Effector memory CD8-positive, alpha-beta T cell (primary cell): Measurements from ENCODE around the gene PLVAP.

ENCODE experiments used
- ATAC-seq: fragments of 150-1000 bp; cut with Tn5 transposase; replicated peaks from 2 replicates; pipeline ENCODE4 v1.10.0; 2021; ENCODE audit warnings: mild to moderate bottlenecking, moderate library complexity
- DNase-seq, 3 experiments: peaks; one replicate each; pipeline ENCODE4 v3.0.0; 2021
- H3K27ac Mint-ChIP-seq, 2 donors: one replicate each; pipeline ENCODE4 v1.8.0; 2022; ENCODE audit warnings: mild to moderate bottlenecking in 2 of 2, mixed read lengths in 2 of 2, moderate library complexity in 2 of 2
- H3K27me3 Mint-ChIP-seq, 2 donors: one replicate each; pipeline ENCODE4 v1.8.0; 2022; ENCODE audit warnings: mixed read lengths in 2 of 2
- H3K36me3 Mint-ChIP-seq: one replicate; pipeline ENCODE4 v1.8.0; 2022; ENCODE audit warnings: mild to moderate bottlenecking, moderate library complexity, mixed read lengths; ENCODE audit not compliant: insufficient read depth
- H3K4me1 Mint-ChIP-seq, 2 donors: one replicate each; pipeline ENCODE4 v1.8.0; 2022; ENCODE audit warnings: low read depth in 2 of 2, mixed read lengths in 2 of 2
- H3K4me3 Mint-ChIP-seq, 2 donors: one replicate each; pipeline ENCODE4 v1.8.0; 2022; ENCODE audit warnings: mild to moderate bottlenecking in 2 of 2, mixed read lengths in 2 of 2, moderate library complexity in 2 of 2
- H3K9me3 Mint-ChIP-seq, 2 donors: one replicate each; pipeline ENCODE4 v1.8.0; 2022; ENCODE audit warnings: mixed read lengths in 2 of 2

PLVAP gene

DNA sequence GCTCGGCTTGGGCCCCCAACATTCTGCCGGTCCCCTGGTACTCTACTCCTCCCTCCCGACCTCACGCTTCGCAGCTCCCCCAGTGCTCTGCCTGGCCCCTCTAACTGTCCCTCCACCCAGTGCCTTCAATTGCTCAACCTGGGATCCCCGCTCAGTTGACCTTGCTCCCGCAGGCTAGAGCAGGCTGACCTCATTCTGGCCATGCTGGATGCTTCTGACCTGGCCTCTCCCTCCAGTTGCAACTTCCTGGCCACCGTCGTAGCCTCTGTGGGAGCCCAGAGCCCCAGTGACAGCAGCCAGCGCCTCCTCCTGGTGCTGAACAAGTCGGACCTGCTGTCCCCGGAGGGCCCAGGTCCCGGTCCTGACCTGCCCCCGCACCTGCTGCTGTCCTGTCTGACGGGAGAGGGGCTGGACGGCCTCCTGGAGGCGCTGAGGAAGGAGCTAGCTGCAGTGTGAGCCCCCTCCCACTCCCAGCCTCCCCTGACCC, 36.2 kb downstream of the PLVAP start:
- Mint-ChIP-seq H3K9me3 (no peaks in the 10 kb centered on the region), H3K27me3 (no peaks in the 10 kb centered on the region), H3K4me3 (peak overlapping the region in 1 of 2 donors; percentile 34), H3K27ac (no peak overlapping the region), H3K36me3 (peaks cover 11% of the 10 kb centered on the region), H3K4me1 (peaks cover 13 to 20% of the 10 kb centered on the region in 2 donors)
- no peak for DNase-seq
- no peak for ATAC-seq

DNA sequence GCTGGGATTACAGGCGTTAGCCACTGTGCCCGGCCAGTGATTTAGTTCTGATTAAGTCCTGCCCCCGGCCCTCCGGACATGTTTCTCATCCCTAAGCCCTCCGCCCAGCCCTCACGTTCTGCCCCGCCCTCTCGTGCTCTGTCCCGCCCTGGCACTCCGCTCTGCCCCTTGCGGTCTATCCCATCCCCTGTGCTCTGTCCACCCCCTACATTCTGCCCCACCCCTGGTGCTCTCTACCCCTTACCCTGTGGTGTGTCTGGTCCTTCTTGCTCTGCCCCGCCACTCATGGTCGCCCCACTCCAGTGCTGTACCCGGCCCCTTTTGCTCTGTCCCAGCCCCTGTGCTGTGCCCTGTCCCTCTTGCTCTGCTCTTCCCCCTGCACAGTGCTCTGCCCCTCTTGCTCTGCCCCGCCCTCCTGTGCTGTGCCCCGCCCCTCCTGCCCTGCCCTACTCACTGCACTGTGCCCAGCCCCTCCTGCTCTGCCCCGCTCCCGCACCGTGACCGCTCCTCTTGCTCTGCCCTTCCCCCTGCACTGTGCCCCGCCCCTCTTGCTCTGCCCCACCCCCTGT, 36.8 kb downstream of the PLVAP start:
- peaks cover 11% of the 10 kb centered on the region for H3K36me3 Mint-ChIP-seq

DNA sequence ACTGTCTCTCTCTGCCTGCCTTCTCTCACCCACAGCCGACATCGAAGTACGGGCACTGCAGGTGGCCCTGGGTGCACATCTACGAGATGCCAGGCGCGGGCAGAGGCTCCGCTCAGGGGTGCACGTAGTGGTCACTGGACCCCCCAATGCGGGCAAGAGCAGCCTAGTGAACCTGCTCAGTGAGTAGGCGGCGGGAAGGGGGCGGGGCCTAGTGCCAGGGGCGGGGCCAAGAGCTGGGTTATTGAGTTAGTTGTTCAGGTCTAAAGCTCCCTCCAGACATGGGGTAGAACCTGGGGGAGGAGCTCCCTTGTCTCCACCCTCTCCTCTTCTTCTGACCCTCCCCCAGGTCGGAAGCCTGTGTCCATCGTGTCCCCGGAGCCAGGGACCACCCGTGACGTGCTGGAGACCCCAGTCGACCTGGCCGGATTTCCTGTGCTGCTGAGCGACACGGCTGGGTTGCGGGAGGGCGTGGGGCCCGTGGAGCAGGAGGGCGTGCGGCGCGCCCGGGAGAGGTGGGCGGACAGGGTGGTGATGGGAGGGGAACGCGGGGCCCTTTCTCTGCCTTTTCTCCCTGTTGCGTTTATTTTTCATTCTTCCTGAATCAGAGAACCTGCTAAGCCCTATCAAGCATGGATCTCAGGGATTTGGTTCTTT, 37.9 kb downstream of the PLVAP start:
- peaks cover 21 to 25% of the 10 kb centered on the region in 2 donors for H3K4me1 Mint-ChIP-seq
- no peak overlapping the region for H3K27ac Mint-ChIP-seq
- no peaks in the 10 kb centered on the region for H3K27me3 Mint-ChIP-seq
- DNase-seq (no peak), ATAC-seq (no peak)
- H3K36me3 Mint-ChIP-seq = peaks cover 11% of the 10 kb centered on the region
- no peaks in the 10 kb centered on the region for H3K9me3 Mint-ChIP-seq
- H3K4me3 Mint-ChIP-seq = peak overlapping the region; percentile 48 to 97

More for the DNA sequence above, 36.8 kb downstream of the PLVAP start:
- H3K27ac Mint-ChIP-seq = no peak overlapping the region
- no peaks in the 10 kb centered on the region for H3K9me3 Mint-ChIP-seq
- H3K27me3 Mint-ChIP-seq = no peaks in the 10 kb centered on the region
- ATAC-seq = no peak
- H3K4me3 Mint-ChIP-seq = peak overlapping the region in 1 of 2 donors; percentile 34
- peaks cover 13 to 20% of the 10 kb centered on the region in 2 donors for H3K4me1 Mint-ChIP-seq
- DNase-seq = no peak

GRCh38 chr19:17338433-17339078, 38.6 kb downstream of the PLVAP start:
- Mint-ChIP-seq H3K4me3 (peak overlapping the region; percentile 90 to 97), H3K4me1 (peaks cover 24 to 30% of the 10 kb centered on the region in 2 donors), H3K36me3 (peaks cover 11% of the 10 kb centered on the region), H3K27ac (no peak overlapping the region), H3K27me3 (no peaks in the 10 kb centered on the region), H3K9me3 (no peaks in the 10 kb centered on the region)
- DNase-seq = no peak
- ATAC-seq = no peak

DNA sequence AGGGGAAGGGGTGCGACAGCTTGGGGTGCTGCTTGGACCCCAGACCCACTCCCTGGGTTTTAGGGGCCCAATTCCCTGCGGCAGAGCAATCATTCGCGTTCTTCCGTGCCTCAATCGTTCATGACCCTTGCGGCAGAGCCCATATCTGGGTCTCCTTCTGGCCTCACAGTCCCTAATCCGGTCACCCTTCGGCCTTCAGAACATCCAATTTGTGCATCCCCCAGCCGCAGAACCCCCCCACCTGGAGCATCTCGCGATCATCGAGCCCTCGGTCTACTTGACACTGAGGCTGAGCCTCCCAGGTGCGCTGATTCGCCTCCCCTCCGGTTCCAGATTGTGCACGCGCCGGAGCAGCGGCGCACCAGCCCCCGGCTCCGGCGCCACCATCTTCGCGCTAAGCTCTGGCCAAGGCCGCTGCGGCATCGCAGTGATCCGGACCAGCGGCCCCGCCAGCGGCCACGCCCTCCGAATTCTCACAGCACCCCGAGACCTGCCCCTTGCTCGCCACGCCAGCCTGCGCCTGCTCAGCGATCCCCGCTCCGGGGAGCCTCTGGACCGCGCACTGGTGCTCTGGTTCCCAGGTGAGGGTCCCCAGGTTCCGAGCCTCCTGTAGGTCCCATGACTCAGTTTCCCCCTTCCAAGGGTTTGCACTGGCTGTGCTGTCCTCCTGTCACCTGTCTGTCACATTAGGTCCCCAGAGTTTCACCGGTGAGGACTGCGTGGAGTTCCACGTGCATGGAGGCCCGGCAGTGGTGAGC, 39.3 kb downstream of the PLVAP start:
- Mint-ChIP-seq H3K27me3 (no peaks in the 10 kb centered on the region), H3K9me3 (no peaks in the 10 kb centered on the region), H3K27ac (peak overlapping the region; percentile 84 to 93), H3K4me1 (peaks cover 28 to 34% of the 10 kb centered on the region in 2 donors), H3K36me3 (peaks cover 6% of the 10 kb centered on the region), H3K4me3 (peak overlapping the region; percentile 90 to 97)
- ATAC-seq = peak; percentile 6
- no peak for DNase-seq

- Mint-ChIP-seq H3K9me3 (no peaks in the 10 kb centered on the region), H3K4me1 (peaks cover 28 to 37% of the 10 kb centered on the region in 2 donors), H3K4me3 (peak within 1 kb of the TSS; percentile 90 to 97), H3K27ac (peak within 1 kb of the TSS; percentile 84 to 93), H3K27me3 (no peaks in the 10 kb centered on the region), H3K36me3 (peaks cover 3% of the 10 kb centered on the region)
- DNase-seq (peak; percentile 92 to 96 (median 94)), ATAC-seq (peak; percentile 86)
Measured at GRCh38 chr19:17336872-17337674, 40.1 kb downstream of the PLVAP start, which contains the start of gene GTPBP3. Gene GTPBP3 (plus strand): TSS chr19:17337553. CDS start chr19:17337612, 59 bp downstream.

DNA sequence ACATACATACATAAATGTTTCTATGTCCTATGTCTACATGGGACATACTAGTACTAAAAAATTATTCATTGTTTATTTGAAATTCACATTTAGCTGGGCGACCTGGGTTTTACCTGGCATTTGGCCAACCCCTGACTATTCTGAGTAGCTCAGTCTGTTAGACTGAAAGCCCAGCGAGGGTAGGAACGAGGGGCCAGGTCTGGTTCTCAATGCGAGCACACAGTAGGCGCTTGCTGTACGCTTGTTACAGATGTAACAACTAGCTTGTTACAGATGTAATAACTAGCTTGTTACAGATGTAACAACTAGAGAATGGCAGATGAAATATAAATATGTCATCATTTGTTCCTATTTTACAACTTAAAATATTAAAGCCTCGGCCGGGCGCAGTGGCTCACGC, 41.6 kb downstream of the PLVAP start:
- Mint-ChIP-seq H3K4me1 (peaks cover 31 to 37% of the 10 kb centered on the region in 2 donors), H3K27me3 (no peaks in the 10 kb centered on the region), H3K36me3 (peaks cover 3% of the 10 kb centered on the region), H3K27ac (peak overlapping the region in 1 of 2 donors; percentile 74), H3K4me3 (peak overlapping the region; percentile 90 to 97), H3K9me3 (no peaks in the 10 kb centered on the region)
- no peak for DNase-seq
- no peak for ATAC-seq

DNA sequence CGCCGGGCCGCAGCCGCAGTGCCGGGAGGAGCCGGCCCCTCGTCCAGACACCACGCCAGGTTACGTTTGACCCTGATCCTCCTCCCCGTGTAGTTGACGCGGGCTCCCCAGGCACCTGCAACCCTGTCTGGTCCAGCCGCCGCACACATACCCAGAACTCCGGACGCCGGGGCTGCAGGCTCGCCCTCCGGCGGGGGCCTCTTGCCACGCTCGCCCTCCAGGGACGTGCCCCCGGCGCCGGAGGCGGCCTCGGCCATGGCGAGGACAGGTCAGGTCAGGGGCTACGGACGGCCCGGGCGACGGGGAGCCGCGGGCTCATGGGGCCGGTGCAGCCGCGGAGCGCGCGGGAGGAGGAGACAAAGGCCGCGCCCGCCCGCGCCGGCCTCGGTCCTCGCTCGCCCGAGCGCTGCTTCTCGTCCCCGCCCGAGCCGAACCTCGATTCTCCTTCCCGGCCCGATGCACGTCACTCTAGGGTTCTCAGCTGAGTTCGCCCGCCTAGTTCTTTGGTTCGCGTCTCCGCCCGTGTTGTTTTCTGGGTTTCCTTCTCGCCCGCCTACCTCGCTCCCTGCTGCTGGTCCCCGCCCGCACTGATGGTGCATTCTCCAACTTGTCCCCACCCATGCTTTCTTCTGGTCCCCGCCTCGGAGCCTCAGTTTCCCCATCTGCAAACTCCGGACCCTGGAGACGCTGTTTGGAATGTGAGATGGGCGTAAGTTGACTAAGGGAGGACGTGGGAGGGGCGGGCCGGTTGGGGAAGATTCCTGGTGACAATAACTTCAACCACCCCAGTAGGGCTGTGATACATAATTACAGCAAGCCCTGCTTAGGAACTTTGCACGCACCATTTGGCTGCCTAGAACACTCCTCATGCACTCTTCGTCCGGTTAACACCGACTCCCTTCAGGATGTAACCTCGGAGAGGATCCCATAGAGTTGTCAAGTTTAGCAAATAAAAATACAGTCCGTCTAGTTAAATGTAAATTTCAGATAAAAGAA, 42.4 kb downstream of the PLVAP start, which contains the start of gene ANO8:
Gene ANO8 (minus strand): TSS at position 442 of the 996 bp plus-strand sequence. CDS start 185 bp downstream, at position 257.
- Mint-ChIP-seq H3K4me1 (peaks cover 33 to 37% of the 10 kb centered on the region in 2 donors), H3K27ac (peak within 1 kb of the TSS; percentile 29 to 74), H3K36me3 (peaks cover 2% of the 10 kb centered on the region), H3K9me3 (no peaks in the 10 kb centered on the region), H3K4me3 (peak within 1 kb of the TSS; percentile 90 to 97), H3K27me3 (no peaks in the 10 kb centered on the region)
- DNase-seq (peak; percentile 94 to 97 (median 97)), ATAC-seq (peak; percentile 70)

DNA sequence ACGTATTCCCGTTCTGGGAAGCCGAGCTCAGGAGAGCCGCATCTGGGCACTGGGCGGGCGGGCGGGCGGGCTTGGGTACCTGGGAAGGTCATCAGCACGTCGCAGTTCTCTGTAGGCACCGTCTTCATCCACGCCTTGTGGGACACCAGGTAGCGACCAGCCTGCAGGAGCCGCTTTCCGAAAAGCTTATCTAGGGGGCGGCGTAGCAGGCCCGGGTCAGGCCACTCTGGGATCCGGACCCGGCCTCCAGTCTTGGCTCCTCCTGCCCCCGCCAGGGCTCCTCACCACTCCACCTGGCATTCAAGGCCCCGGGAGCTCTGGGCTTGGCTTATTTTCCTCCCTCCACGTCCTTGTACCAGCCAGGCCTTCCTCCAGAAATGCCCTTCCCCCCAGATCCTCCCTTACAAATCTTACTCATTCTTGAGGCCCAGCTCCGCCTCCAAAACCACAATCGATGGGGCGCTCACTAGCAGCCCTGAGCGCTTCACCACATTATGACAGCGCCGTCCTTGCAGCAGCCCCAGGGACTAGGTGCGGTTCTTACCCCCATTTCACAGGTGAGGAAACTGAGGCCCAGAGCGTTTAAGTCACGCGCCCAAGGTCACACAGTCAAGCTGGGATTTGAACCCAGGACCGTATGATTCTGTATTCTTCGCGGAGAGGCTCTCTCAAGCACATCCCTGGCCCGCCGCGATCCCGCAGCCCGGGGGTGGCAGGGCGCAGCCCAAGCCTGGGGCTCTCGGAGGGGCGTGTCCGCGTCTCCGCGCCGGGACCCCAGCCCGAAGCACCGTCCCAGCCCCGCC, 43.3 kb downstream of the PLVAP start:
- peak overlapping the region; percentile 76 to 85 for H3K4me3 Mint-ChIP-seq
- DNase-seq (peak; percentile 53 to 56 (median 56)), ATAC-seq (peak; percentile 31)
- H3K4me1 Mint-ChIP-seq = peaks cover 34 to 40% of the 10 kb centered on the region in 2 donors
- H3K36me3 Mint-ChIP-seq = no peaks in the 10 kb centered on the region
- H3K27me3 Mint-ChIP-seq = no peaks in the 10 kb centered on the region
- no peaks in the 10 kb centered on the region for H3K9me3 Mint-ChIP-seq
- H3K27ac Mint-ChIP-seq = peak overlapping the region in 1 of 2 donors; percentile 29

DNA sequence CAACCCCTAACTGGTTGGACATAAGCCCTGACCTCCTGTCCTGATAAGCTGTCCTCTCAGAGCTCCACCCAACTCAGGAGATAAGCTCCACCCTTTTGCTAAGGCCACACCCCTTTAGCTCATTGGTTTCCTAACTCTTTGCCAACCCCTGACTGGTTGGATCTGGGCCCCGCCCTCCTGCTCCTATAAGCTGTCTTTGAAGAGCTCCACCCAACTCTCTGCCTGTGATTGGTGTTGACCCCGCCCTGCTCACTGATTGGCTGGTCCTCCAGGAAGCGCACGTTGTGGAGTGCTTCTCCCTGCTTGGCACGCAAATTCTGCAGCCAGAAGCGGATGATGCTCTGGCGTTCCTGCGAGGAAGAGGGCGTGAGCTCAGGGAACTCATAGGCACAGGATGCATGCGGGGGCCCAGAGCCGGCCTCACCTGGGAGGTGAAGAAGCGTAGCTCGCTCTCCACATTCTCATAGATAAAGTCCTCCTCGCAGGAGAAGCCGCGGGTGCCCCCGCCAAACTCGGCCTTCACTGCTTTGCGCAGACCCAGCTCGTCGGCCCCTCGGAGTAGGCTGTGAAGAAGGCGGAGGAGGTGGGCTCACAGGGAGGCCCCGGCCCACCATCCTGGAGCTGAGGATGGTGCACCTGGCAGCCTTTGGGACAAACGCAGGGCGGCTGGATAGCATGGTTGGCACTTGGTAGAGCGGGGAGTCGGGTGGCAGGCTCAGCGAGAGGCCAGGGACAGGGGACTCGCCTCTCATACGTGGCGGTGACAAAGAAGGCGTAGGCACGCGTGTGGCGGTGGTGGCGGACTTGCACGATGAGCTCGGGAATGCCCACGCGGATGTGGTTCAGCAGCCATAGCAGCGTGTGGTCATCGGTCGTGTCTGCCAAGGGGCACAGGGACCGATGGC, 44.2 kb downstream of the PLVAP start:
- Mint-ChIP-seq H3K27me3 (no peaks in the 10 kb centered on the region), H3K4me3 (peak overlapping the region; percentile 49 to 57), H3K27ac (peak overlapping the region; percentile 29 to 35), H3K36me3 (no peaks in the 10 kb centered on the region), H3K9me3 (no peaks in the 10 kb centered on the region), H3K4me1 (peaks cover 34 to 37% of the 10 kb centered on the region in 2 donors)
- DNase-seq (no peak), ATAC-seq (no peak)
